Muscle of leg (tissue), 9 donors: ENCODE measurements around the gene CD109. TPM values are rescaled to one million over a fixed set of nuclear protein-coding genes. Genes with fewer than 3 reads are reported as not detected.

Experiments
- polyA plus RNA-seq, 8 donors: library from polyadenylated mRNA; unstranded; fragments of 120-200 nt; gene quantifications; one replicate each; pipeline versions ENCODE4 v1.2.1 to v1.2.3, GENCODE V29; 2013; ENCODE audit warnings: inconsistent platforms in 1 of 8, low replicate concordance in 1 of 8; ENCODE audit not compliant: insufficient read length in 8 of 8, insufficient read depth in 1 of 8
- total RNA-seq: library from RNA; stranded (reverse); fragments of 120-200 nt; gene quantifications from one replicate; pipeline ENCODE4 v1.2.4, GENCODE V29; 2013

Gene CD109
- total and polyA plus RNA-seq, 9 donors, result 9.6 to 23.6 (median 15.6) TPM

Other genes starting within 250 kb of the CD109 start
- 5.2 TPM for gene CGAS, start 243.9 kb upstream of the CD109 start, total RNA-seq
- 1 to 10 TPM; 4.3 to 6.4 (median 4.3) TPM for gene CGAS, start 243.9 kb upstream of the CD109 start, polyA plus RNA-seq
- gene MTO1, start 234.5 kb upstream of the CD109 start, total RNA-seq, result 23.9 TPM
- 10 to 100 TPM; 14.6 to 19.7 (median 17.0) TPM for gene MTO1, start 234.5 kb upstream of the CD109 start, polyA plus RNA-seq
- gene EEF1A1, start 175.2 kb upstream of the CD109 start, total RNA-seq, result 27,283 TPM
- gene EEF1A1, start 175.2 kb upstream of the CD109 start, polyA plus RNA-seq, result over 10,000 TPM; 20,564 to 26,185 (median 22,549) TPM
- 21.9 TPM for gene SLC17A5, start 42.2 kb upstream of the CD109 start, total RNA-seq
- 10 to 100 TPM; 13.5 to 24.8 (median 19.1) TPM for gene SLC17A5, start 42.2 kb upstream of the CD109 start, polyA plus RNA-seq